Neuronal stem cell (in vitro differentiated cells): ENCODE results near the gene ACTR3C.

Source experiments
- DNase-seq: peaks from one replicate; pipeline ENCODE4 v3.0.0-alpha.2; 2013; ENCODE audit warnings: low spot score
- H2AFZ ChIP-seq: one replicate; pipeline ENCODE4 v1.6.1; 2013; ENCODE audit warnings: mild to moderate bottlenecking, low read length, inconsistent platforms
- H2AK5ac ChIP-seq: 2 replicates; pipeline ENCODE4 v1.6.1; 2013; ENCODE audit warnings: low read depth, mild to moderate bottlenecking, inconsistent platforms, low read length, moderate library complexity, mixed read lengths
- H2BK120ac ChIP-seq: 2 replicates; pipeline ENCODE4 v1.6.1; 2013; ENCODE audit warnings: low read depth, mild to moderate bottlenecking, inconsistent platforms, low read length, moderate library complexity, mixed read lengths
- H2BK12ac ChIP-seq: one replicate; pipeline ENCODE4 v1.6.1; 2013; ENCODE audit warnings: low read length, inconsistent platforms
- H2BK15ac ChIP-seq: 2 replicates; pipeline ENCODE4 v1.6.1; 2013; ENCODE audit warnings: mild to moderate bottlenecking, low read length, inconsistent platforms, mixed read lengths
- H2BK5ac ChIP-seq: one replicate; pipeline ENCODE4 v1.6.1; 2013; ENCODE audit warnings: inconsistent platforms, mild to moderate bottlenecking, low read length, moderate library complexity
- H3K14ac ChIP-seq: one replicate; pipeline ENCODE4 v1.6.1; 2013; ENCODE audit warnings: low read length, inconsistent platforms
- H3K18ac ChIP-seq: 2 replicates; pipeline ENCODE4 v1.6.1; 2013; ENCODE audit warnings: low read length, inconsistent platforms
- H3K23ac ChIP-seq: 2 replicates; pipeline ENCODE4 v1.6.1; 2013; ENCODE audit warnings: low read depth, mild to moderate bottlenecking, mixed read lengths, low read length, inconsistent platforms; ENCODE audit not compliant: poor library complexity
- H3K27ac ChIP-seq: replicated peaks from 3 replicates; pipeline ENCODE4 v1.5.1; 2013; ENCODE audit warnings: low read length, inconsistent platforms
- H3K27me3 ChIP-seq, 3 experiments: 2 replicates each; pipeline ENCODE4 v1.6.1; 2013; ENCODE audit warnings: low read length in 3 of 3, mild to moderate bottlenecking in 2 of 3, inconsistent platforms in 1 of 3, low read depth in 1 of 3, mixed read lengths in 1 of 3, moderate library complexity in 1 of 3; ENCODE audit not compliant: control insufficient read depth in 3 of 3, insufficient read depth in 3 of 3
- H3K36me3 ChIP-seq, 2 donors: replicated peaks in 1 of 2; 2 replicates each; pipeline ENCODE4 v1.6.1; 2013; ENCODE audit warnings: low read length in 2 of 2; ENCODE audit not compliant: control insufficient read depth in 2 of 2, insufficient read depth in 2 of 2
- H3K4ac ChIP-seq: 2 replicates; pipeline ENCODE4 v1.6.1; 2013; ENCODE audit warnings: inconsistent platforms, mild to moderate bottlenecking, low read length, moderate library complexity
- H3K4me1 ChIP-seq, 2 donors: 1 replicate in 1 of 2; 2 replicates in 1 of 2; pipeline ENCODE4 v1.6.1; 2013; ENCODE audit warnings: low read length in 2 of 2, low read depth in 1 of 2; ENCODE audit not compliant: control insufficient read depth in 2 of 2, insufficient read depth in 1 of 2
- H3K4me2 ChIP-seq: one replicate; pipeline ENCODE4 v1.6.1; 2013; ENCODE audit warnings: mild to moderate bottlenecking, low read length, inconsistent platforms; ENCODE audit not compliant: insufficient read depth, poor library complexity, severe bottlenecking
- H3K4me3 ChIP-seq, 2 donors: 2 replicates each; pipeline ENCODE4 v1.5.1; 2013; ENCODE audit warnings: low read length in 2 of 2, mild to moderate bottlenecking in 2 of 2, inconsistent platforms in 1 of 2, moderate library complexity in 1 of 2
- H3K79me1 ChIP-seq: one replicate; pipeline ENCODE4 v1.6.1; 2013; ENCODE audit warnings: low read depth, mild to moderate bottlenecking, inconsistent platforms, low read length, moderate library complexity
- H3K9ac ChIP-seq: one replicate; pipeline ENCODE4 v1.6.1; 2013; ENCODE audit warnings: mild to moderate bottlenecking, low read depth, low read length, inconsistent platforms; ENCODE audit not compliant: poor library complexity
- H3K9me3 ChIP-seq, 2 donors: replicated peaks in 1 of 2; 2 replicates each; pipeline versions ENCODE3 to v1.6.1; 2013; ENCODE audit warnings: low read length in 2 of 2, mild to moderate bottlenecking in 2 of 2, inconsistent platforms in 1 of 2, low read depth in 1 of 2, mixed read lengths in 1 of 2, moderate library complexity in 1 of 2; ENCODE audit not compliant: control insufficient read depth in 2 of 2, insufficient read depth in 1 of 2
- H4K8ac ChIP-seq: one replicate; pipeline ENCODE4 v1.6.1; 2013; ENCODE audit warnings: low read depth, mild to moderate bottlenecking, inconsistent platforms, low read length, moderate library complexity
- H4K91ac ChIP-seq: one replicate; pipeline ENCODE4 v1.6.1; 2013; ENCODE audit warnings: low read length, low read depth, mild to moderate bottlenecking, inconsistent platforms; ENCODE audit not compliant: poor library complexity
- WGBS, 2 donors: extraction: QIAGEN DNeasy Blood & Tissue Kit; methylation state at CpG; one replicate each; pipeline ENCODE4 v1.1.7; 2013; ENCODE audit warnings: missing lambda C conversion rate in 2 of 2, mixed read lengths in 1 of 2; ENCODE audit not compliant: insufficient read length in 2 of 2, insufficient replicate concordance in 1 of 2; ENCODE audit errors: extremely low coverage in 2 of 2; 5-methylcytosine and 5-hydroxymethylcytosine counted together

ACTR3C gene

DNA sequence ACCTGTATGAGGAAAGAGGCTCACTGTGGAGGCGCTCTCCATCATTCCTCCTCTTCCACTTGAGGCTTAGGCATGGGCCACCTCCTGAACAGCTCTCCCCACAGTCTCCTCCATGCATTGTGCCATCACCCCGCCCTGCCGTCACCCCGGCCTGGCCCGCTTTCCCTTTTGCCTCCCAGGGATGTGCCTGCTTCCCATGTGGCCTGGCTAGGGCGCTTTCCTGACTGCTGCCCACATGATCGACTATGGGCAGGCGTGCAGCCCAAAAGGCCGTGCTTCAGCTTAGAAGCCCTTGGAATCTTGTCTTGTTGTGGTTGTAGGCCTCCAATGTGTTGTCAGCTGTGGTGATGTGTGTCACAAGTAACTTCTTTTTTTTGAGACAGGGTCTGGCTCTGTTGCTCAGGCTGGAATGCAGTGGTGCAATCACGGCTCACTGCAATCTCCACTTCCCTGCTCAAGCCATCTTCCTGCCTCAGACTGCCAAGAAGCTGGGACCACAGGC lies 1.8 kb upstream of the ACTR3C start:
- Histone ChIP-seq H3K4me3 (no peak overlapping the region), H3K79me1 (no peaks in the 10 kb centered on the region), H4K8ac (no peak overlapping the region), H4K91ac (no peak overlapping the region), H3K23ac (peak overlapping the region; percentile 62), H3K4me1 (peaks cover 4 to 8% of the 10 kb centered on the region in 2 donors), H2BK15ac (no peak overlapping the region), H2AFZ (peak overlapping the region; percentile 83), H3K14ac (no peak overlapping the region), H3K4me2 (no peak overlapping the region), H2AK5ac (no peak overlapping the region), H3K9me3 (no peaks in the 10 kb centered on the region), H2BK12ac (no peak overlapping the region), H3K9ac (no peak overlapping the region), H3K4ac (no peak overlapping the region), H3K36me3 (no peaks in the 10 kb centered on the region), H2BK5ac (no peak overlapping the region), H3K27ac (no peak overlapping the region), H3K27me3 (peaks cover 0 to 2% (median 0%) of the 10 kb centered on the region in 3 experiments), H3K18ac (peak overlapping the region; percentile 38), H2BK120ac (no peak overlapping the region)
- DNase-seq = no peak
- no CpG with 5 or more reads among the region's 10 CpGs for WGBS, 2 donors

DNA sequence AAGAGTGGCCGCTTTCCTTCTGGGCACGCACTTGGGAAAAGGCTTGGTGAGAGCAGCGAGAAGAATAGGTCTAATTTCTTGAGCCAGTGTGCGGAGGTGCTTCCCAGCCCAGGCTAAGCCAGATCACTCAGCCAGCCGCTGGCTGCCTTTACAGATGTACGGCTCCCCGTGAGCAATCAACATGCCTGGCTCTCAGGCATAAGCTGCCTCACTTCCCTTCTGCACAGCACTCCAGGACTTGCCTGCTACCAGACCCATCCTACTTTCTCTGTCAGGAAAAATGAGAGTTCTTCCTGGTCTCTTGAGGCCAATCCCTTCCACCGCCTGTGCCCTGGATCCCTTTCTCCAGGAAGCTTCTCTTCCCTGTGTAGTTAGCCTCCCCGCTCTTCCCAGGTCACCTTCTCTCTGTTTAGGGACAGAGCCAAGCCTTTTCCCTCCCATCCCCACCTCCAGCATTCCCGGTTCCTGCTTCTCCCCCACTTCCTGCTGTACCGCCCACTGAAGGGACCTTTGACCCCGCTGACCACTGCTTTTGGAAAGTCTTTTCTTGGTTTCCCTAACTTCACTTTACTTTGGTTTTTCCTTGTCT lies 1.1 kb upstream of the ACTR3C start:
- no CpG with 5 or more reads among the region's 12 CpGs for WGBS, 2 donors
- H3K9ac ChIP-seq = no peak overlapping the region
- H3K27ac ChIP-seq = no peak overlapping the region
- H3K23ac ChIP-seq = no peak overlapping the region
- no peaks in the 10 kb centered on the region for H3K9me3 ChIP-seq
- H4K8ac ChIP-seq = no peak overlapping the region
- H4K91ac ChIP-seq = no peak overlapping the region
- H3K4ac ChIP-seq = no peak overlapping the region
- no peak overlapping the region for H3K4me2 ChIP-seq
- H2BK12ac ChIP-seq = no peak overlapping the region
- H3K14ac ChIP-seq = no peak overlapping the region
- no peak overlapping the region for H2BK15ac ChIP-seq
- H3K36me3 ChIP-seq = no peaks in the 10 kb centered on the region
- no peak overlapping the region for H2AK5ac ChIP-seq
- H2BK120ac ChIP-seq = no peak overlapping the region
- H2BK5ac ChIP-seq = no peak overlapping the region
- H3K4me1 ChIP-seq = peaks cover 4 to 8% of the 10 kb centered on the region in 2 donors
- H3K4me3 ChIP-seq = no peak overlapping the region
- H3K18ac ChIP-seq = no peak overlapping the region
- peak overlapping the region; percentile 83 for H2AFZ ChIP-seq
- peaks cover 0 to 2% (median 0%) of the 10 kb centered on the region in 3 experiments for H3K27me3 ChIP-seq
- no peak for DNase-seq
- H3K79me1 ChIP-seq = no peaks in the 10 kb centered on the region

DNA sequence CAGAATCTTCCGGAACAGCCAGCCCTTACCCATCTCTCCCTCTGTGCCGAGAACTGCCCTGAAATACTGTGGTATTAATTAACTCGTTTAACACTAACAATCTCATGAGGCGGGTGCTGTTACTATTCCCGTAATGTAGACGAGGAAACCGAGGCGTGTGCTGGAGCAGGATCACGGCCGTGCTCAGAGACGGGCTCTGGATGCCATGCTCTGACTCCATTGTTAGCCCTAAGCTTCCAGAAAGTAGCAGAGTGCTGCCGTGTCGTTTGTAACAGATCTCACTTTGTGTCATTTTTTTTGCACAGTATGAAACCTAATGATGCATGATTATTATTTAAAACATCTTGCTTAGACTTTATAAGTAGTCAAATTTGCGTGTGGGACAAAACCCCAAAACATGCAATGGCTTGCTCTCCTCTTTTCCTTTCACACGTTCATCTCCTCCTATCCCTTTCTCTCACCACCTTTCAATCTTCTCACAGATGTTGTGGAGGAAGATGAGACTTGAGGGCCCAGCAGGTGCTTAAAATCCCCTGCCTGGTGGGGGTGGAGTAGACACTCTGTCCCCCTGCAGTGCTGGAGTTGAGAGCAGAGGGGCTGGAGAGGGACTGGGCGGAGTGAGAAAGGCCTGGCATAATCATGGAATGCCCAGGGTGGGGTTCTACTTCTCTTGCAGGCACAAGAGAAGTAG lies 482 bp upstream of the ACTR3C start:
- H2BK12ac ChIP-seq = no peak overlapping the region
- no peak overlapping the region for H3K9ac ChIP-seq
- no peak overlapping the region for H4K8ac ChIP-seq
- no peak overlapping the region for H3K4ac ChIP-seq
- peaks cover 4 to 8% of the 10 kb centered on the region in 2 donors for H3K4me1 ChIP-seq
- H2BK5ac ChIP-seq = no peak overlapping the region
- H3K79me1 ChIP-seq = no peaks in the 10 kb centered on the region
- no peak overlapping the region for H2BK120ac ChIP-seq
- DNase-seq = no peak
- no peak overlapping the region for H3K23ac ChIP-seq
- H2AFZ ChIP-seq = peak overlapping the region; percentile 83
- peaks cover 0 to 2% (median 0%) of the 10 kb centered on the region in 3 experiments for H3K27me3 ChIP-seq
- H2AK5ac ChIP-seq = no peak overlapping the region
- H3K9me3 ChIP-seq = no peaks in the 10 kb centered on the region
- no peak overlapping the region for H3K18ac ChIP-seq
- H3K14ac ChIP-seq = no peak overlapping the region
- WGBS, 2 donors = no CpG with 5 or more reads among the region's 16 CpGs
- no peak overlapping the region for H4K91ac ChIP-seq
- no peak overlapping the region for H3K4me2 ChIP-seq
- H3K36me3 ChIP-seq = no peaks in the 10 kb centered on the region
- no peak overlapping the region for H2BK15ac ChIP-seq
- H3K27ac ChIP-seq = no peak overlapping the region
- peak overlapping the region in 1 of 2 donors; percentile 36 for H3K4me3 ChIP-seq

DNA sequence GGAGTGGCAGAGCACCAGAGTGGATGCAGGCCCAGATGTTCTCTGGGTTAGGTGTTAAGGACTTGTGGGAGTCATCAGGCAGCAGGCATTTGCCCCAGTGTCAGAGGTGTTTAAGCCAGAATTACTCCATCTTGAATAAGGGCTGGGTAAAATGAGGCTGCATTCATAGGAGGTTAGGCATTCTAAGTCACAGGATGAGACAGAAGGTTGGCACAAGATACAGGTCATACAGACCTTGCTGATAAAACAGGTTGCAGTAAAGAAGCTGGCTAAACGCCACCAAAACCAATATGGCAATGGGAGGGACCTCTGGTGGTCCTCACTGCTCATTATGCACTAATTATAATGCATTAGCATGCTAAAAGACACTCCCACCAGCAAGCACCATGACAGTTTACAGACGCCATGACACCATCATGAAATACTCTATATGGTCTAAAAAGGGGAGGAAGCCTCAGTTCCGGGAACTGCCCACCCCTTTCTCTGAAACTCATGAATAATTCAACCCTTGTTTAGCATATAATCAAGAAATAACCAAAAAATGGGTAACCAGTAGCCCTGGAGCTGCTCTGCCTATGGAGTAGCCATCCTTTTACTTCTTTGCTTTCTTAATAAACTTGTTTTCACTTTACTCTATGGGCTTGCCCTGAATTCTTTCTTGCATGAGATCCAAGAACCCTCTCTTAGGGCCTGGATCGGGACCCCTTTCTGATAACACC lies 1.1 kb downstream of the ACTR3C start:
- no CpG with 5 or more reads among the region's 4 CpGs for WGBS, 2 donors
- no peak overlapping the region for H3K4me3 ChIP-seq

More for the DNA sequence above, 1.1 kb downstream of the ACTR3C start:
- Histone ChIP-seq H3K9ac (no peak overlapping the region), H2BK12ac (no peak overlapping the region), H2AK5ac (peak overlapping the region; percentile 10), H2BK15ac (no peak overlapping the region), H3K4me2 (no peak overlapping the region), H3K36me3 (no peaks in the 10 kb centered on the region), H2BK5ac (no peak overlapping the region), H4K8ac (no peak overlapping the region), H3K4ac (no peak overlapping the region), H3K18ac (no peak overlapping the region), H3K27me3 (no peaks in the 10 kb centered on the region), H2BK120ac (no peak overlapping the region), H3K23ac (peak overlapping the region; percentile 62), H3K27ac (no peak overlapping the region), H4K91ac (no peak overlapping the region), H3K9me3 (no peaks in the 10 kb centered on the region), H3K14ac (no peak overlapping the region), H3K4me1 (peaks cover 4 to 8% of the 10 kb centered on the region in 2 donors), H3K79me1 (no peaks in the 10 kb centered on the region), H2AFZ (no peak overlapping the region)
- DNase-seq = no peak
